HG02970 (cell line): ENCODE data around the gene TGM2.
"Not testable (repeated sequence)": the region's sequence is repeated elsewhere in the genome, so short reads cannot be mapped to it uniquely, and the experiment has no call there.

Experiments
- ATAC-seq: cut with Tn5 transposase; IDR thresholded peaks from one replicate; pipeline ENCODE4 v1.9.1; 2021; ENCODE audit warnings: mild to moderate bottlenecking, moderate library complexity, moderate number of reproducible peaks; ENCODE audit not compliant: unreplicated experiment, low FRiP score

Gene TGM2

GRCh38 chr20:38120625-38120988, 44.5 kb downstream of the TGM2 start:
- ATAC-seq: no peak

GRCh38 chr20:38119446-38119845, 45.6 kb downstream of the TGM2 start:
- no peak for ATAC-seq

GRCh38 chr20:38117635-38118034, 47.4 kb downstream of the TGM2 start:
- no peak for ATAC-seq

- ATAC-seq: no peak
These were observed 47.9 kb downstream of the TGM2 start for GRCh38 chr20:38117205-38117604.

GRCh38 chr20:38116409-38117165, 48.5 kb downstream of the TGM2 start:
- ATAC-seq: no peak

GRCh38 chr20:38115896-38116295, 49.2 kb downstream of the TGM2 start:
- no peak for ATAC-seq

GRCh38 chr20:38115205-38115604, 49.9 kb downstream of the TGM2 start:
- ATAC-seq: no peak

- no peak for ATAC-seq
These were observed 50.7 kb downstream of the TGM2 start for GRCh38 chr20:38114353-38114791.

- ATAC-seq: no peak
These were observed 51.4 kb downstream of the TGM2 start for GRCh38 chr20:38113401-38114325.

GRCh38 chr20:38112930-38113294, 52.2 kb downstream of the TGM2 start:
- no peak for ATAC-seq

- ATAC-seq: no peak
These were observed 52.7 kb downstream of the TGM2 start for GRCh38 chr20:38112261-38112929.

- no peak for ATAC-seq
These were observed 53.5 kb downstream of the TGM2 start for GRCh38 chr20:38111366-38112232.

- ATAC-seq: no peak
These were observed 54.4 kb downstream of the TGM2 start for GRCh38 chr20:38110525-38111178.

GRCh38 chr20:38109591-38110524, 55.2 kb downstream of the TGM2 start:
- ATAC-seq: no peak

- no peak for ATAC-seq
These were observed 56.0 kb downstream of the TGM2 start for GRCh38 chr20:38108986-38109541.

GRCh38 chr20:38108438-38108985, 56.6 kb downstream of the TGM2 start:
- no peak for ATAC-seq

GRCh38 chr20:38107916-38108315, 57.2 kb downstream of the TGM2 start:
- not testable (repeated sequence) for ATAC-seq

GRCh38 chr20:38107386-38107785, 57.7 kb downstream of the TGM2 start:
- not testable (repeated sequence) for ATAC-seq
